Stimulated activated CD4-positive, alpha-beta T cell treated with anti-CD3 and anti-CD28 coated beads, TNF-alpha, amount 100 ng/mL, for 1 hour (primary cell): Measurements from ENCODE around the gene GNA14.
"Not testable (repeated sequence)": the region's sequence is repeated elsewhere in the genome, so short reads cannot be mapped to it uniquely, and the experiment has no call there.

Experiments used
- DNase-seq, 3 donors: peaks; one replicate each; pipeline ENCODE4 v3.0.0-alpha.2; 2020; ENCODE audit warnings: low read depth in 3 of 3, low spot score in 1 of 3

The GNA14 gene

GRCh38 chr9:77648234-77649108 is at the start of gene GNA14:
GNA14 (minus strand) TSS chr9:77648322; CDS start chr9:77647793, 529 bp downstream.
- DNase-seq, result no peak

- no peak for DNase-seq
Measured at GRCh38 chr9:77697238-77697984, 49.3 kb upstream of the GNA14 start.

- not testable (repeated sequence) for DNase-seq
Measured at GRCh38 chr9:77690723-77691122, 42.6 kb upstream of the GNA14 start.

GRCh38 chr9:77690119-77690518 is 42.0 kb upstream of the GNA14 start:
- not testable (repeated sequence) for DNase-seq

GRCh38 chr9:77687737-77688136 is 39.6 kb upstream of the GNA14 start:
- not testable (repeated sequence) for DNase-seq

- no peak for DNase-seq
Measured at GRCh38 chr9:77680581-77680980, 32.5 kb upstream of the GNA14 start.

GRCh38 chr9:77679661-77680368 is 31.7 kb upstream of the GNA14 start:
- DNase-seq, result no peak

- DNase-seq, result no peak
Measured at GRCh38 chr9:77679088-77679487, 31.0 kb upstream of the GNA14 start.

- no peak for DNase-seq
Measured at GRCh38 chr9:77677957-77678535, 29.9 kb upstream of the GNA14 start.

- DNase-seq, result no peak
Measured at GRCh38 chr9:77677397-77677796, 29.3 kb upstream of the GNA14 start.

GRCh38 chr9:77673941-77674791 is 26.0 kb upstream of the GNA14 start:
- DNase-seq, result no peak

- no peak for DNase-seq
Measured at GRCh38 chr9:77672183-77672582, 24.1 kb upstream of the GNA14 start.

- DNase-seq, result no peak
Measured at GRCh38 chr9:77667151-77667550, 19.0 kb upstream of the GNA14 start.

- DNase-seq, result no peak
Measured at GRCh38 chr9:77663754-77664153, 15.6 kb upstream of the GNA14 start.

- no peak for DNase-seq
Measured at GRCh38 chr9:77661566-77662085, 13.5 kb upstream of the GNA14 start.

GRCh38 chr9:77659926-77660325 is 11.8 kb upstream of the GNA14 start:
- no peak for DNase-seq

GRCh38 chr9:77651203-77651602 is 3.1 kb upstream of the GNA14 start:
- no peak for DNase-seq

- no peak for DNase-seq
Measured at GRCh38 chr9:77649109-77649812, 1.1 kb upstream of the GNA14 start.
